Mesendoderm (in vitro differentiated cells): ENCODE results near the gene KAT6B.

ENCODE experiments used
- DNase-seq: peaks from one replicate; pipeline ENCODE4 v3.0.0; 2013
- H2AK5ac ChIP-seq: 2 replicates; pipeline ENCODE4 v1.6.1; 2013; ENCODE audit warnings: low read length, inconsistent platforms
- H2BK120ac ChIP-seq: 2 replicates; pipeline ENCODE4 v1.6.1; 2013; ENCODE audit warnings: low read depth, mild to moderate bottlenecking, low read length, moderate library complexity, mixed read lengths
- H2BK15ac ChIP-seq: replicated peaks from 2 replicates; pipeline ENCODE4 v1.6.1; 2013; ENCODE audit warnings: low read depth, mild to moderate bottlenecking, moderate library complexity
- H2BK5ac ChIP-seq: 2 replicates; pipeline ENCODE4 v1.6.1; 2013; ENCODE audit warnings: low read length, inconsistent platforms
- H3K18ac ChIP-seq: 2 replicates; pipeline ENCODE4 v1.6.1; 2013; ENCODE audit warnings: mild to moderate bottlenecking, low read length, mixed read lengths
- H3K23ac ChIP-seq: one replicate; pipeline ENCODE4 v1.6.1; 2013; ENCODE audit warnings: low read length
- H3K27ac ChIP-seq: 2 replicates; pipeline ENCODE4 v1.5.1; 2013; ENCODE audit warnings: low read depth, mild to moderate bottlenecking, inconsistent platforms, low read length, moderate library complexity
- H3K27me3 ChIP-seq: 2 replicates; pipeline ENCODE4 v1.6.1; 2013; ENCODE audit warnings: low read length, control low read depth, mild to moderate bottlenecking, inconsistent platforms; ENCODE audit not compliant: insufficient read depth, poor library complexity
- H3K36me3 ChIP-seq: 2 replicates; pipeline ENCODE4 v1.6.1; 2013; ENCODE audit warnings: low read length, inconsistent platforms; ENCODE audit not compliant: control insufficient read depth, insufficient read depth
- H3K4ac ChIP-seq: one replicate; pipeline ENCODE4 v1.6.1; 2013; ENCODE audit warnings: low read depth, mild to moderate bottlenecking, low read length, moderate library complexity
- H3K4me1 ChIP-seq: 2 replicates; pipeline ENCODE4 v1.6.1; 2013; ENCODE audit warnings: low read depth, low read length, inconsistent platforms; ENCODE audit not compliant: control insufficient read depth
- H3K4me2 ChIP-seq: 2 replicates; pipeline ENCODE4 v1.6.1; 2013; ENCODE audit warnings: low read length
- H3K4me3 ChIP-seq: 2 replicates; pipeline ENCODE4 v1.5.1; 2013; ENCODE audit warnings: mild to moderate bottlenecking, low read length
- H3K56ac ChIP-seq: one replicate; pipeline ENCODE4 v1.6.1; 2013; ENCODE audit warnings: low read length
- H3K79me1 ChIP-seq: 2 replicates; pipeline ENCODE4 v1.6.1; 2013; ENCODE audit warnings: low read length, inconsistent platforms
- H3K79me2 ChIP-seq: 2 replicates; pipeline ENCODE4 v1.6.1; 2013; ENCODE audit warnings: mild to moderate bottlenecking, low read length; ENCODE audit not compliant: control insufficient read depth, insufficient read depth
- H3K9ac ChIP-seq: 2 replicates; pipeline ENCODE4 v1.6.1; 2013; ENCODE audit warnings: low read length, inconsistent platforms
- H4K5ac ChIP-seq: one replicate; pipeline ENCODE4 v1.6.1; 2013; ENCODE audit warnings: low read length
- H4K8ac ChIP-seq: one replicate; pipeline ENCODE4 v1.6.1; 2013; ENCODE audit warnings: low read depth, mild to moderate bottlenecking, control low read depth, low read length, moderate library complexity
- WGBS: extraction: QIAGEN DNeasy Blood & Tissue Kit; methylation state at CpG from one replicate; pipeline ENCODE4 v1.1.7; 2013; ENCODE audit warnings: low lambda C conversion rate, missing lambda C conversion rate; ENCODE audit not compliant: insufficient coverage; ENCODE audit errors: extremely low coverage; 5-methylcytosine and 5-hydroxymethylcytosine counted together

KAT6B gene

GRCh38 chr10:74997163-74997562 is 170.8 kb downstream of the KAT6B start:
- H2BK5ac ChIP-seq: no peak overlapping the region
- H4K8ac ChIP-seq: no peak overlapping the region
- H4K5ac ChIP-seq: no peak overlapping the region
- H2BK15ac ChIP-seq: no peak overlapping the region
- H3K4me3 ChIP-seq: no peak overlapping the region
- H3K4me1 ChIP-seq: no peaks in the 10 kb centered on the region
- H3K79me1 ChIP-seq: no peaks in the 10 kb centered on the region
- H3K4me2 ChIP-seq: no peak overlapping the region
- H3K9ac ChIP-seq: no peak overlapping the region
- H3K18ac ChIP-seq: no peak overlapping the region
- no peak overlapping the region for H3K27ac ChIP-seq
- DNase-seq: no peak
- no peak overlapping the region for H2BK120ac ChIP-seq
- WGBS: no CpG with 5 or more reads among the region's 4 CpGs
- H3K4ac ChIP-seq: no peak overlapping the region
- H3K56ac ChIP-seq: no peak overlapping the region
- no peak overlapping the region for H3K23ac ChIP-seq
- H3K79me2 ChIP-seq: no peaks in the 10 kb centered on the region
- H2AK5ac ChIP-seq: no peak overlapping the region
- no peaks in the 10 kb centered on the region for H3K36me3 ChIP-seq
- no peaks in the 10 kb centered on the region for H3K27me3 ChIP-seq

- H3K23ac ChIP-seq: no peak overlapping the region
- no peak overlapping the region for H4K8ac ChIP-seq
- no peak overlapping the region for H3K27ac ChIP-seq
- no peaks in the 10 kb centered on the region for H3K27me3 ChIP-seq
- WGBS: no CpG with 5 or more reads among the region's 10 CpGs
- no peak overlapping the region for H4K5ac ChIP-seq
- H3K4ac ChIP-seq: no peak overlapping the region
- H3K4me1 ChIP-seq: no peaks in the 10 kb centered on the region
- H2AK5ac ChIP-seq: no peak overlapping the region
- no peak overlapping the region for H3K9ac ChIP-seq
- no peaks in the 10 kb centered on the region for H3K36me3 ChIP-seq
- no peak overlapping the region for H2BK120ac ChIP-seq
- no peak overlapping the region for H3K56ac ChIP-seq
- H2BK15ac ChIP-seq: no peak overlapping the region
- no peak overlapping the region for H3K4me3 ChIP-seq
- H3K79me1 ChIP-seq: no peaks in the 10 kb centered on the region
- no peak overlapping the region for H2BK5ac ChIP-seq
- DNase-seq: no peak
- H3K18ac ChIP-seq: no peak overlapping the region
- no peaks in the 10 kb centered on the region for H3K79me2 ChIP-seq
- H3K4me2 ChIP-seq: no peak overlapping the region
Measured at GRCh38 chr10:75000748-75001321, 174.4 kb downstream of the KAT6B start.

- no peak overlapping the region for H3K9ac ChIP-seq
- H3K56ac ChIP-seq: no peak overlapping the region
- no peaks in the 10 kb centered on the region for H3K4me1 ChIP-seq
- H3K4ac ChIP-seq: no peak overlapping the region
- H3K4me2 ChIP-seq: no peak overlapping the region
- no peak overlapping the region for H2AK5ac ChIP-seq
- no peak overlapping the region for H3K27ac ChIP-seq
- no peak overlapping the region for H2BK15ac ChIP-seq
- H3K36me3 ChIP-seq: no peaks in the 10 kb centered on the region
- H4K8ac ChIP-seq: no peak overlapping the region
- H2BK5ac ChIP-seq: no peak overlapping the region
- H3K79me2 ChIP-seq: no peaks in the 10 kb centered on the region
- H4K5ac ChIP-seq: no peak overlapping the region
- WGBS: no CpG with 5 or more reads among the region's 5 CpGs
- no peak overlapping the region for H2BK120ac ChIP-seq
- H3K27me3 ChIP-seq: no peaks in the 10 kb centered on the region
- H3K4me3 ChIP-seq: no peak overlapping the region
- no peak overlapping the region for H3K18ac ChIP-seq
- H3K79me1 ChIP-seq: no peaks in the 10 kb centered on the region
- H3K23ac ChIP-seq: no peak overlapping the region
- DNase-seq: no peak
Measured at GRCh38 chr10:75001715-75002350, 175.4 kb downstream of the KAT6B start.

DNA sequence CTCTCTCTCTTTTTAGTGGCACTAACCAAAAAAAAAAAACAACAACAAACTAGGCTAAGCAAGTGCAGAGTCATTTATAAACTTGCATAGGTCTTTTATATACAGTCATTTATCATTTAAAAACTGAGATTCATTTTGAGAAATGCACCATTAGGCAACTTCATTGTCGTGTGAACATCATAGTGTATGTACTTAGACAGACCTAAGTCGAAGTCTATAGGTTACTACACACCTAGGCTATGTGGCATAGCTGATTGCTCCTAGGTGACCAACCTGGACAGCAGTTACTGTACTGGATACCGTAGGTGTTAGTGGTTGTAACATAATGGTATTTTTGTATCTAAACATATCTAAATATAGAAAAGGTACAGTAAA is 175.9 kb downstream of the KAT6B start:
- no peaks in the 10 kb centered on the region for H3K4me1 ChIP-seq
- H2AK5ac ChIP-seq: no peak overlapping the region
- no peaks in the 10 kb centered on the region for H3K79me1 ChIP-seq
- no peaks in the 10 kb centered on the region for H3K27me3 ChIP-seq
- no peak overlapping the region for H3K56ac ChIP-seq
- no CpG with 5 or more reads among the region's 3 CpGs for WGBS
- no peak overlapping the region for H3K27ac ChIP-seq
- H3K23ac ChIP-seq: no peak overlapping the region
- no peaks in the 10 kb centered on the region for H3K36me3 ChIP-seq
- H3K4ac ChIP-seq: no peak overlapping the region
- DNase-seq: no peak
- no peak overlapping the region for H2BK5ac ChIP-seq
- H3K4me2 ChIP-seq: no peak overlapping the region
- H3K79me2 ChIP-seq: no peaks in the 10 kb centered on the region
- H4K8ac ChIP-seq: no peak overlapping the region
- H3K9ac ChIP-seq: no peak overlapping the region
- no peak overlapping the region for H4K5ac ChIP-seq
- H2BK120ac ChIP-seq: no peak overlapping the region
- H3K18ac ChIP-seq: no peak overlapping the region
- no peak overlapping the region for H3K4me3 ChIP-seq
- H2BK15ac ChIP-seq: no peak overlapping the region

DNA sequence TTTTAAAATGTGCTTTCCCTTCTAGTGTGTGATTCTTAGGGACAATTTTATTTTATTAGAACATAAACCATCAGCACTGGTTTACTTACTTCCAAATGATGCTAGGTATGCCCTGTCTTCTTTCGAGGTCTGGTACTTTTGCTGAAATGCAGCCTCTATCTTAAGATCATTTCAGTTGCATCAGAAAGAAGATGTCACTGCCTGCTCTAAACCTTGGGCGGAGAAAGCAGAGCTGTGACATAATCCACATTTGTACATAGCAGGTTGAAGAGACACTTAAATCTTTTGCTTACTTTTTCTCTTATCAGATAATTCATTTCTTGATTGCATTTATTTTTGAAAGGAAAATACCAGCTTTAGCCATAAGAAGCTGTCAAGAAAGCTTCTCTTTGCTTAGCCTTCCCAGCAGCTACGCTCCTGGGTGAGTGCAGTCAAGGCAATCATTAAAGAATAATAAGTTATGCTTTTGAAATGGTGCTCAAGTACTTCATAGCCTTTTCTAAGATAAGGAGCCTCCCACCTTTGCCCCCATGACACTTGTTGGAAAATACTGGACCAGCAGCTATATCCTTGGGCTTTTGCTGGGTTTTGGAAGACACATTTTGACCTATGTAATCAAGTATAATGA is 176.7 kb downstream of the KAT6B start:
- no peaks in the 10 kb centered on the region for H3K79me1 ChIP-seq
- H3K9ac ChIP-seq: no peak overlapping the region
- H3K18ac ChIP-seq: no peak overlapping the region
- no peak overlapping the region for H3K56ac ChIP-seq
- no peak overlapping the region for H2AK5ac ChIP-seq
- H3K27ac ChIP-seq: no peak overlapping the region
- H2BK15ac ChIP-seq: no peak overlapping the region
- no peak overlapping the region for H4K5ac ChIP-seq
- no peak overlapping the region for H3K4me2 ChIP-seq
- no peak overlapping the region for H4K8ac ChIP-seq
- no peak overlapping the region for H3K23ac ChIP-seq
- H3K79me2 ChIP-seq: no peaks in the 10 kb centered on the region
- no peak overlapping the region for H3K4ac ChIP-seq
- no peak overlapping the region for H2BK5ac ChIP-seq
- no peak overlapping the region for H3K4me3 ChIP-seq
- H3K4me1 ChIP-seq: no peaks in the 10 kb centered on the region
- no CpG with 5 or more reads among the region's 3 CpGs for WGBS
- no peak for DNase-seq
- H3K27me3 ChIP-seq: no peaks in the 10 kb centered on the region
- H2BK120ac ChIP-seq: no peak overlapping the region
- no peaks in the 10 kb centered on the region for H3K36me3 ChIP-seq
